Fibroblast of mammary gland (primary cell): Measurements from ENCODE around the gene PIP5K1C.

ENCODE experiments used
- DNase-seq: peaks from one replicate; pipeline ENCODE4 v3.0.0-alpha.2; 2010; ENCODE audit warnings: low read depth
- H3K4me3 ChIP-seq: 2 replicates; pipeline ENCODE4 v1.5.1; 2011; ENCODE audit warnings: low read depth, mild to moderate bottlenecking, low read length, moderate library complexity; ENCODE audit not compliant: control insufficient read depth
- CTCF ChIP-seq: conservative IDR thresholded peaks from 2 replicates; pipeline ENCODE4 v1.5.1; 2011; ENCODE audit warnings: low read depth, low read length, inconsistent platforms; ENCODE audit not compliant: control insufficient read depth, insufficient read depth

Gene PIP5K1C

GRCh38 chr19:3617463-3617862, 82.8 kb downstream of the PIP5K1C start:
- no peak overlapping the region for H3K4me3 ChIP-seq
- TF ChIP-seq CTCF: no peak
- DNase-seq: no peak

GRCh38 chr19:3615524-3616135, 84.6 kb downstream of the PIP5K1C start:
- DNase-seq: no peak
- TF ChIP-seq CTCF: no peak
- H3K4me3 ChIP-seq: no peak overlapping the region

GRCh38 chr19:3614858-3615505, 85.3 kb downstream of the PIP5K1C start:
- DNase-seq: no peak
- TF ChIP-seq CTCF: no peak
- no peak overlapping the region for H3K4me3 ChIP-seq

- no peak for DNase-seq
- H3K4me3 ChIP-seq: no peak overlapping the region
- no peak for TF ChIP-seq CTCF
Observed at GRCh38 chr19:3613818-3614661, 86.2 kb downstream of the PIP5K1C start.

GRCh38 chr19:3612901-3613741, 87.1 kb downstream of the PIP5K1C start:
- no peak for TF ChIP-seq CTCF
- DNase-seq: no peak
- no peak overlapping the region for H3K4me3 ChIP-seq

GRCh38 chr19:3612330-3612729, 87.9 kb downstream of the PIP5K1C start:
- no peak for DNase-seq
- no peak overlapping the region for H3K4me3 ChIP-seq
- no peak for TF ChIP-seq CTCF
